Measurements from ENCODE around the gene NFX1.
"Not testable (repeated sequence)": the region's sequence is repeated elsewhere in the genome, so short reads cannot be mapped to it uniquely, and the experiment has no call there.

Gene NFX1

DNA sequence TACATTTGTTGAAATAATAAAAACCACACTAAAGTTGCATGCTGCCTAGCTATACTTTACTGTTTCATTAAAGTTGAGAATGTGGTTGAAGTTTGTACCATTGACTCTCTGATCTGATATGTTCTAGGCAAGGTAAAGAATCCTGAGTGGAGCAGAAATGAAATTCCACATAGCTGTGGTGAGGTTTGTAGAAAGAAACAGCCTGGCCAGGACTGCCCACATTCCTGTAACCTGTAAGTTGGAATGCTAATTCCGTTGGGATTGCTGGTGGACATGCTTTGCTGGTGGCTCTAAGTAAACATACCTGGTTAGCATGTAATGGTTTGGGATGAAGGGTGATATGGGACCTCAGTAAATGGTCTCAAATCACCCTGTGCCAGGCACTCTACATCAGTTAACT lies 16.8 kb downstream of the NFX1 start:
- FAIRE-seq (no peak), DNase-seq (ENCODE audit: low spot score) (no peak)

DNA sequence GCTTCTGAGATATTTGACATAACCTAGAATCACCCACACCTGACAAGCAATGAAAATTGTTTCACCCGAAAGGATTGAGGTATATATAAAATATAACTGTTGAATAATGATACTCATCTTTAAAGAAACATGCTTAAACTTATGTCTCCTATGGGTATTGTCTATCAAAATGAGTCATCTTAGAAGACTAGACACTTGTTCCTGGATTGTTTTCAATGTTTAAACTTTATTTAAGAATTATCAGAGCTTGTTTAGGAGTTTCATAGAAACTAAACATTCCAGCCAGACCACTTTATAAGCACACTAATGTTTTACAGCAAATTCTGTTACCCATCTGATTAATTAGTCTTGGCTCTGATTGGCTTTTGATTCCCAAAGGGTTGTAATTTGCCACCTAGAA lies 19.6 kb downstream of the NFX1 start:
- FAIRE-seq, result no peak
- no peak for DNase-seq (ENCODE audit: low spot score)

DNA sequence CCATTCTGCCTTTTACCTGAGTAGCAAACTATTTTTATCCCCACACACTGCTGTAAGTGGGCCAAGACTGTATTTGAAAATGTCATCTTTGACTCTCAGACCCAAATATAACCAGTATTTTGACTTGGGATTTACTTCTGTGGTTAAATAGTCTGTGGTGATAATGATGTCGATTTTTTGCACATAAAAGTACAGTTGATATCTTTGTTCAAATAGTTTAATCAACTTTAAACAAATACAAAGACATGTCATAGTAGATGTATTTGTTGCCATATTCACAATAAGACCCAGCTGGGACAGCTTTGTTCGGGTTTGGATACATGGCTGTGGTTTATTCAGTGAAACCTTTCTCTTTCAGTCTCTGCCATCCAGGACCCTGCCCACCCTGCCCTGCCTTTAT lies 20.4 kb downstream of the NFX1 start:
- FAIRE-seq, result no peak

DNA sequence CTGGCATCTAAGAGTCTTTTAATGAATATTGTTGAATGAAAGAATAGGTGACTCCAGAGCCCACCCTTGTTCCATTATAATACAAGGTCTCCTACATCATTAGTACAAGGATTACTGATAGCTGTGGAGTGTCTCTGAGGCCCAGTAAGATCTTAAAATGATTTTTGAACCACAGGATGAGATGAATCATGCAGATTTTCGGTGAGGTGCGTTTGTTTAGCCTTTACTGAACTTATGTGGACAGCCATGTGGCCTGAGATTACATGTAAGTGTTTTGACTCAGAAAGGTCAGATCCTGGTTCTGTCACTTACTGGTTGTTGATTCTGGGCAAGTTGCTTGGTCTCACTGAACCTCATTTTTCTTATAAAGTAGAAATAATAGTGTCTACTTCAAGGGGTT lies 21.6 kb downstream of the NFX1 start:
- FAIRE-seq, result no peak
- no peak for DNase-seq (ENCODE audit: low spot score)

More for the DNA sequence above, 20.4 kb downstream of the NFX1 start:
- DNase-seq (ENCODE audit: low spot score), result no peak

DNA sequence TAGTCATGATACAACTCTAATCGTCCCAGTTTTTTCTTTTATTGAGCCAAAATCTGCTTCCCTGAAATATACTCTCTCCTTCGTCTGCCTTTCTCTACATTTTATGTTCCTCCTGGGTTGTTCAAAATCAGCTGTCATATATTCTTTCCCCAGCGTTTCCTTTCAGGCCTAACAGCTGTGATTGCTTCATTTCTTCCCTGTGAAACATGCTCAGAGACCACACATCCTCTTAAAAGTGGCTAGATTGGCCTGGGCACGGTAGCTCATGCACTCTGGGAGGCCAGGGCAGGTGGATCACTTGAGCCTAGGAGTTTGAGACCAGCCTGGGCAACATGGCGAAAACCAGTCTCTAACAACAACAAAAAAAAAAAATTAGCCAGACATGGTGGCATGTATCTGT lies 25.1 kb downstream of the NFX1 start:
- no peak for DNase-seq (ENCODE audit: low spot score)
- FAIRE-seq, result no peak

DNA sequence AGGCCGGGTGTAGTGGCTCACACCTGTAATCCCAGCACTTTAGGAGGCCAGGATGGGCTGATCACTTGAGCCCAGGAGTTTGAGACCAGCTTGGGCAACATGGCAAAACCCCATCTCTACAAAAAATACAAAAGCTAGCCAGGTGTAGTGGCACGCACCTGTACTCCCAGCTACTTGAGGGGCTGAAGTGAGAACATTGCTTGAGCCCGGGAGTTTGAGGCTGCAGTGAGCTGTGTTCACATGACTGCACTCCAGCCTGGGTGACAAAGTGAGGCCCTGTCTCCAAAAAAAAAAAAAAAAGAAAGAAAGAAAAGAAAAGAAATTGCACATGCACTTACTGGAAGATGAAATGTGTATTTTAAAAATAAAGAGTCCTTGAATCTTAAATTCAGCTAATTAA lies 26.8 kb downstream of the NFX1 start:
- DNase-seq (ENCODE audit: low spot score); FAIRE-seq: not testable (repeated sequence)

DNA sequence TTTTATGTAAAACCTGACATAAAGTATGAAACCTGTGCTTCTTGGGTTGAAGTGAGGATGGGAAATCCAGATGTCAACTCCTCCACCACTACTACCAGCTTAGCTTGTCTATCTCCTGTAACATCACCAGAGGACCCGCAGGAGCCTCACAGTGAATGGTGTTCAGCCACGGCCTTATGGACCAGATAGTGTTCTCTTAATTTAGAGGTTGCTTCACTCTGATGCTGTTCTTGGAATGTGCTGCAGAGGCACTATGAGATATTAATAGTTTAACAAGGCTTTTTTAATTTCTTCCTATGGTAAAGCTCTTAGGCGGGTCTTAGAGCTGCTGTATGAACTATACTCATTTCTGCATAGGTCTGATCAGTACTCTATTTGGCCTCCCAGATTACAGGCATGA lies 27.9 kb downstream of the NFX1 start:
- no peak for FAIRE-seq
- DNase-seq (ENCODE audit: low spot score), result no peak

DNA sequence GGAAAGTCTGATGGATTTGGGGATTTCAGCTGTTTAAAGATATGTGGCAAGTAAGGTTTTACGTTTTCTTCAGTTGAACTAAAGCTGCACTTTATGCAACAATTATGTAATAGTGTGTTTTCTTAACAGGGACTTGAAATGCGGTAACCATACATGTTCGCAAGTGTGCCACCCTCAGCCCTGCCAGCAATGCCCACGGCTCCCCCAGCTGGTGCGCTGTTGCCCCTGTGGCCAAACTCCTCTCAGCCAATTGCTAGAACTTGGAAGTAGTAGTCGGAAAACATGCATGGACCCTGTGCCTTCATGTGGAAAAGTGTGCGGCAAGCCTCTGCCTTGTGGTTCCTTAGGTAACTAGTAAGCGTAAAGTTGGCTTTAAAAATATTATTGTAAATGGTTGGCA lies 28.5 kb downstream of the NFX1 start:
- FAIRE-seq (no peak), DNase-seq (ENCODE audit: low spot score) (no peak)

DNA sequence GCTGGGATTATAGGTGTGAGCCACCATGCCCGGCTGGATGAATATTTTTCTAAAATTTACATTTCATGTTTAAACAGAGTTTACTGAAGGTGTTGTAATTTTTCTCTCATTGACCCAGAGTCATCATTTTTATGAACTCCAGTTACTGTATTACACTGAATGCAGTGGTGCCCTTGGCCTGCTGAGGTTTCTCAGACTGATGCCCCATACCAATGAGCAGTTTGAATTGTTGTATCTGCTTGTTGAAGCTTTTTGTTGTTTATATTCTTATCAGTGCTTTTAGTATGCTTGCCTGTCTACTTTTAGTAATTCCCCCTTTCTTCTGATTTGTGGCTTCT lies 29.9 kb downstream of the NFX1 start:
- FAIRE-seq, result no peak
- DNase-seq (ENCODE audit: low spot score), result no peak

DNA sequence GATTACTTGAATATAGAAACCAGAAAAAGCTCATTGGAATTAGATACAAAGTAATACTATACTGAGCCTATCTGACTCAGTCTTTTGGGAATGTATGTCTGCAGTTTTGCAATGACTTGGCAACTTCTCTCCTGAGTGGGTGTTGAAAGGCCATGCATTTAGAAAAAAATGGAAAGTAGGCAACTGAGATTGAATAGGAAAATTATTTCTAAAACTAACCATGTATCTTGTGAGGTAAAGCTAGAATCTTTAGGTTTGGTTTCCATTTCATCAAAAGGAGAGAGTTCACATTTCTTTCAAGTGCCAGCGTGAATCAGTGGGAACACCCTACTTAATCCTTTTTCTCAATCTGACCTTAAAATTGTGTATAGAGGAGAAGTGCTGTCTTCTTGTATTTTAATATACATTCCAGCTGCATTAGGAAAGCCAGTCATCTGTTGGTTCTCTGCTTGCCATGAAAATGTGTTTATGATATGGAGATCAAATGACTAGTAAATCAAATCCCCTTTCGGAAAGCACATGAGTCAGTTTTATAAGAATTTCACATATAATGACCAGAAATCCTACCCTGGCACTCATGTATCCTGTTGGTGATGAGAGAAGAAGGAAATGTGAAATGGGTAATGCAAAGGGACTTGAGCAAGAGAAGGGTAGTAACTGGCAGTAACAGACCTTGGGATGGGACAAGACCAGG lies 30.4 kb downstream of the NFX1 start:
- FAIRE-seq, result no peak
- peak; percentile 62 for DNase-seq (ENCODE audit: low spot score)

DNA sequence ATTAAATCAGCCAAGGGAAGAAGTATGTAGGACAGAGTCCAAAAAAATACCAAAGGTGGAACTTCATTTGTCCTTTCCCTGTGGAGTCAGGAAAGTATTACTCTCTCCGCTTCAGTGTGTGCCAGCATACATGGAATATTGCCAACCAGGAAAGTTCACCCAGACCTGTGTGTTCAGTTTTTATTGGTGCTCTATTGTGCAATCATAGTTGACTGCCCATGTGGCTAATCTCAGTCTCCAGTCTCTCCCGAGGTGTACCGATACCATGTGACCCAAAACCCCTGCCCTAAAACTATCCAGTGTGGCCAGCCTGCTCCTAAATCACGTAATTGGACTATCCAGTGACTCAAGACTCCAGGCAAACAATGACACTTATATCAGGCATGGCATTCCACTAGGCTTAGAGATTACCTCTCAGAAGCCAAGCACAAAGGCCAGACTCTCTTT lies 38.8 kb downstream of the NFX1 start:
- no peak for FAIRE-seq
- DNase-seq (ENCODE audit: low spot score), result peak; percentile 45

DNA sequence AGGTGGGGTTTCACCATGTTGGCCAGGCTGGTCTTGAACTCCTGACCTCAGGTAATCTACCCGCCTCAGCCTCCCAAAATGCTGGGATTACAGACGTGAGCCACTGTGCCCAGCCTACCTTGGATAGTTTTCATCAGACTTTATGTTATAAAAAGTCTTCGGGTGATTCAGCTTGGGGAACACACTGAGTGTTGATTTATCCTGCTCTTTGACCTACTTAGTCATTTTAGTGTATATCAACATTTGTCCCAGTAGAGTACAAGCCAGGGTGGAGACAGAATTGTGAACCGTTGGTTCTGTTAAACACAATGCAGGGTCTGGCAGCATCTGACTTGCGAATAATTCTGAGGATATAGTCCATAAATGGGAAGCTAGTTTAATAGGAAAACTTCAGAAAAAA lies 39.7 kb downstream of the NFX1 start:
- no peak for DNase-seq (ENCODE audit: low spot score)
- FAIRE-seq, result no peak

DNA sequence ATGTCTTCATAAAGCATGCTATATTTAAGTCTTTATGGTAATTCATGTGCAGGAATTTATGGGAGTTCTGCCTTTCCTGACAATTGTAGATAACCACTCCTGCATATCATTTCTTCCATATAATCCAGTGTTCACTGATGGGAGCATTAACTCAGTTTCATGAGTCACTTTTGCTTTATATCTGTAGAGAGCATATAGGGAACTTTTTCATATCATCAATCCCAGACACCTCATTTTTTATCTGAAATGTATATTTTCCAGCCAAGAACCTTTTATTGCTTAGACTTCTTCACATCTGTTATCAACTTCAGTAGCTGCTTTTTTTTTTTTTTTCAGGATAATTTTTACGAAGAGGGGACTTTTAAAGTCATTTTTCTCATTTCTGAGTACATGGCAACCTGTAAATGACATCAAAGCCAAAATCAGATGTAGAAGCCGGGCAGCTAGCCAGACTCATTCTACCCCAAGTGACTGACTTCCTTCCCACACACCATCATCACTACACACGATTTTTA lies 41.1 kb downstream of the NFX1 start:
- DNase-seq (ENCODE audit: low spot score), result no peak
- FAIRE-seq, result no peak

DNA sequence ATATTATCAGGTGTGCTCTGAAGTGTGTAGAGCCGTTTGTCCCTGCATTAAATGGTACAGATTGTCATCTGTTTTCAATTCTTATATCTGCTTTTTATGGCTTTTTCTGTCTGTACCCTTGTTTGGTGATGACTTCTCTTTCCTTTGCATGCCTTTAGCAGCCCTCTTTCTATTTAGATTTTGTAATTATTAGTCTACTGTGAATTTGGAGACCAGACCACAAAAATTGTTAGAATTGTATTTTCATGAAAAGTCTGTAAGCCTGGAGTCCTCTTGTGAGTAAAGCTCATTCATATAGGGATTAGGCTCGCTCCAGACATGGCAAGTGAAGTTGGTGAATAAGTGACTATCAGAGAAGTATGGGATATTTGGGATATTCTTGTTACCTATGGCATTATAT lies 41.7 kb downstream of the NFX1 start:
- no peak for FAIRE-seq
- DNase-seq (ENCODE audit: low spot score), result no peak

DNA sequence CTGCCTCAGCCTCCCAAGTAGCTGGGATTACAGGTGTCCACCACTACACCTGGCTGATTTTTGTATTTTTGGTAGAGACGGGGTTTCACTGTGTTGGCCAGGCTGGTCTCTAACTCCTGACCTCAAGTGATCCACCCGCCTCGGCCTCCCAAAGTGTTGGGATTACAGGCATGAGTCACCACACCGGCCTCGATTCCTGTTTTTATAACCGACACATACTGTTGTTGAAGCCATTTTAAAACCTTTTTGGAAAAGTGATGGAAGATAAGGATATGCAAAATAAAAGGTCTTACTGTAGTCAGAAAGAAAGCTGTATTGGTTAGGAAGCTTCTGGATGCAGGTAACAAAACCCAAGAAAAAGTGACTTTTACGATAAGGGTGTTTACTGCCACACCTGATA lies 42.6 kb downstream of the NFX1 start:
- FAIRE-seq; DNase-seq (ENCODE audit: low spot score): not testable (repeated sequence)

DNA sequence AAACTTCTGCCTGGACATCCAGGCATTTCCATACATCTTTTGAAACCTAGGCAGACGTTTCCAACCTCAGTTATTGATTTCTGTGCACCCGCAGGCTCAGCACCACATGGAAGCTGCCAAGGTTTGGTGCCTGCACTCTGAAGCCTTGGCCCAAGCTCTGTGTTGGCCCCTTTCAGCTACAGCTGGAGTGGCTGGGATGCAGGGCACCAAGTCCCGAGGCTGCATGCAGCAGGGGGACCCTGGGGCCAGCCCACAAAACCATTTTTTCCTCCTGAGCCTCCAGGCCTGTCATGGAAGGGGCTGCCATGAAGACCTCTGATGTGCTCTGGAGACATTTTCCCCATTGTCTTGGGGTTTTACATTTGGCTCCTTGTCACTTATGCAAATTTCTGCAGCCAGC lies 49.9 kb downstream of the NFX1 start:
- FAIRE-seq (no peak), DNase-seq (ENCODE audit: low spot score) (no peak)

DNA sequence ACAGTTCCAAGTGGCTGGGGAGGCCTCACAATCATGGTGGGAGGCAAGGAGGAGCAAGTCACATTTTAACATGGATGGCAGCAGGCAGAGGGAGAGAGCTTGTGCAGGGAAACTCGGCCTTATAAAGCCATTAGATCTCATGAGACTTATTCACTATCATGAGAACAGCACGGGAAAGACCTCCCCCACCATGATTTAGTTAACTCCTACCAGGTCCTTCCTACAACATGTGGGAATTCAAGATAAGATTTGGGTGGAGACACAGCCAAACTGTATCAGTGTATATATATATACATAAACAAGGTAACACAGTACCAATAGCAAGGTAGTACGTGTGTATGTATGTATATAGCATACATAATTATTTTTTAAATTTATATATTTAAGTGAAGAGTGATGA lies 50.9 kb downstream of the NFX1 start:
- FAIRE-seq (no peak), DNase-seq (ENCODE audit: low spot score) (no peak)

DNA sequence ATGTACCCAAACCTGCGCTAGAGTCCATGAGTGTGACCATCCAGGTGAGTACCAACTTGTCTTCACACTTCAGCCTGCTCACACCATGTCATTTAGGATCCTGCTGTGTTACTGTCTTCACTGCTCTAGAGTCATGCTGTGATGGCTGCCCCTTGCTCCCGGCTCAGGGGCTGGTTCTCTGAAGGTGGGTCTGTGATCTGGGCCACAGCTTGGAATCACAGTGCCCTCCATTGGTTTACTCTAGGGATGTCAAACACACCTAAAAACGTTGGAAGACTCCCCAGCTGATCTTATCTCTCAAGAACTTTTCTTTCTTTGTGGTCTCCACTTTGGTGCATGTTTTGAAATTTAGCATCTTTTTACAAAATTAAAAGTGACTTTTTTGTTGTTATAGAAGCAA lies 53.8 kb downstream of the NFX1 start:
- FAIRE-seq, result no peak
- no peak for DNase-seq (ENCODE audit: low spot score)

DNA sequence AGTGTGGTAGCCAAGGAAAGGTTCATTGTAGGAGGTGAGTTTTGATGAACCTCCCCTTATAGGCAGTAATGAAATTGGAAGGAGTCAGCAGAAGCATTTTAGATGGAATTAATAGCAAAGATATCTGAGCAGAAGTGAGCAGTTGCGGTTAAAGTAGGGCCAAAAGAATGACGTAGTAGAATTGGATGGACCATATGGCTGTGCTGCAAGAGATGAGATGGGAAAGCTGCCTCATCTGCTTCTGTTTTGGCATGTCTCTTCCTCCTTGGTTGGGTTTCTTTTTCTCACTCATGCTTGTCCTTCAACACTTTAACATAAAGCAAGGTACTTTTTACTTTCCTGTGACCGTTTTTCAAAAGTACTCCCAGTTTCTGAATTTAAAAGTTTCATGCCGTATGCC lies 56.2 kb downstream of the NFX1 start:
- DNase-seq (ENCODE audit: low spot score) (no peak), FAIRE-seq (no peak)

DNA sequence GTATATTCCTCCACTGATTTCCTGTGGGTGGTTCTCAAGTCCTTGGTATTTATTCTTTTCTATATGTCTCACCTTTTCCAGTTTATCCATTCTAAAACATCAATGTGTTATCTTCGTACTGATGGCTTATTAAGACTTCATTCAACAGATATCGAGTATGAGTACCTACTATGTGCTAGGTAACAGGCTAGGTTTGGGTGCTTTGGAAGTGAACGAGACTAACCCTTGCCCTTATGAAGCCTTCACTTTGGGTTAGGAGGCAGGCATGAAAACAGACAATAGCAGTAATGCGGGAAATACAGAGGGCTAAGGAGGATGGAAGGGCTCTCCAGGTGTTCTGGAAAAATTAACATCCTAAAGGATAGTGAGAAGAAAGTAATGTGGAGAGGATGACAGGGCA lies 58.7 kb downstream of the NFX1 start:
- DNase-seq (ENCODE audit: low spot score) (no peak), FAIRE-seq (no peak)

DNA sequence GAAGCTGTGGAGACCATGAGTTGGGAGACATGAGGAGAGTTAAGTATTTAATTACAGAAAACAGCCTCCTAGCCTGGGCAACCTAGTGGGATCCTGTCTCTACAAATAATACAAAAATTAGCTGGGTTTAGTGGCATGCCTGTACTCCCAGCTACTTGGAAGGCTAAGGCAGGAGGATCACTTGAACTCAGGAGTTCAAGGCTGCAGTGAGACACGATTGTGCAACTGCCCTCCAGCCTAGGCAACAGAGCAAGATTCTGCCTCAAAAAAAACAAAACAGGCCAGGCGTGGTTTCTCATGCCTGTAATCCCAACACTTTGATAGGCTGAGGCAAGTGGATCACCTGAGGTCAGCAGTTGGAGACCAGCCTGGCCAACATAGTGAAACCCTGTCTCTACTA lies 59.4 kb downstream of the NFX1 start:
- FAIRE-seq, result no peak
- no peak for DNase-seq (ENCODE audit: low spot score)

DNA sequence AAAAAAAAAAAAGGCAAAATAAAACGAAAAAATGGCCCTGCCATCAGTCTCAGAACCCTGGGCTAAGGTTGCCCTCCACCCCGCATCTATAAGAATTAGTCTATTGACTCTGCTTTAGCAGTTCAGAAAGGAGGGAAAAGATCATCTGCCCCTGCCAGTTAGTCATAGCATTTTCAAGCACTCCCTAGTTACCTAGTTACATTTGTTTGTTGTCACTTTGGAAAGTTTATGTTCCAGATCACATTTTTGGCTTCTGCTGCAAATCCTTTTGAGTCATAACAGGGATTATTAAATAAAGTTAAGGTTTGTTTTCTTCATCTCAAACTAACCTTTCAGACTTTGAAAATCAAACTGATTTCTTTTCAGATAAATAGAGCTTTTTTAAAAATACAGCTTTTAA lies 60.0 kb downstream of the NFX1 start:
- no peak for DNase-seq (ENCODE audit: low spot score)
- FAIRE-seq, result no peak

DNA sequence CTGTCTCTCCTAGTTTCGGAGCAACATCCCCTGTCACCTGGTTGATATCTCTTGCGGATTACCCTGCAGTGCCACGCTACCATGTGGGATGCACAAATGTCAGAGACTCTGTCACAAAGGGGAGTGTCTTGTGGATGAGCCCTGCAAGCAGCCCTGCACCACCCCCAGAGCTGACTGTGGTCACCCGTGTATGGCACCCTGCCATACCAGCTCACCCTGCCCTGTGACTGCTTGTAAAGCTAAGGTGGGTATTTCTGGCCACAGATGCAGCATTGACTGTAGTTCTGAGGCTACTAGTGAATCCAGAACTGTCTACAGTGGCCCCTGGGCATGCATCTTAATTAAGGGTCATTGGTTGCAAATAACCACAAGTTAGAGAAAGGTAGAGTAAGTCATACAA lies 61.2 kb downstream of the NFX1 start:
- no peak for DNase-seq (ENCODE audit: low spot score)
- no peak for FAIRE-seq

Data from urothelium cell line (cell line).